NCI-H1417 (cell line): ENCODE data around the gene CYP4F8.
"Not testable (repeated sequence)": the region's sequence is repeated elsewhere in the genome, so short reads cannot be mapped to it uniquely, and the experiment has no call there.

Experiments used
- DNase-seq, 3 experiments: peaks; one replicate each; lab custom pipeline; 2025; lab: John Stamatoyannopoulos, UW

CYP4F8 gene

GRCh38 chr19:15614507-15615379, at the start of gene CYP4F8:
CYP4F8 (plus strand) TSS chr19:15615218; CDS start chr19:15615617, 399 bp downstream.
- no peak for DNase-seq

- no peak for DNase-seq
These were observed 44.6 kb upstream of the CYP4F8 start for GRCh38 chr19:15570420-15570819.

- no peak for DNase-seq
These were observed 39.6 kb upstream of the CYP4F8 start for GRCh38 chr19:15575406-15575805.

- DNase-seq: no peak
These were observed 38.4 kb upstream of the CYP4F8 start for GRCh38 chr19:15576526-15577156.

GRCh38 chr19:15577184-15577771, 37.7 kb upstream of the CYP4F8 start:
- DNase-seq: no peak

- DNase-seq: no peak
These were observed 31.7 kb upstream of the CYP4F8 start for GRCh38 chr19:15583346-15583745.

GRCh38 chr19:15584095-15584494, 30.9 kb upstream of the CYP4F8 start:
- no peak for DNase-seq

GRCh38 chr19:15584541-15585115, 30.4 kb upstream of the CYP4F8 start:
- peak; percentile 2 to 36 (median 7) for DNase-seq

GRCh38 chr19:15587663-15588062, 27.4 kb upstream of the CYP4F8 start:
- DNase-seq: no peak

GRCh38 chr19:15588265-15588664, 26.8 kb upstream of the CYP4F8 start:
- no peak for DNase-seq

- no peak for DNase-seq
These were observed 25.1 kb upstream of the CYP4F8 start for GRCh38 chr19:15589760-15590451.

- DNase-seq: no peak
These were observed 23.2 kb upstream of the CYP4F8 start for GRCh38 chr19:15591796-15592195.

GRCh38 chr19:15592506-15592905, 22.5 kb upstream of the CYP4F8 start:
- not testable (repeated sequence) for DNase-seq

GRCh38 chr19:15593766-15594165, 21.3 kb upstream of the CYP4F8 start:
- DNase-seq: not testable (repeated sequence)

- DNase-seq: no peak
These were observed 19.9 kb upstream of the CYP4F8 start for GRCh38 chr19:15595069-15595468.

- not testable (repeated sequence) for DNase-seq
These were observed 6.8 kb upstream of the CYP4F8 start for GRCh38 chr19:15607978-15608925.

- DNase-seq: no peak
These were observed 5.8 kb upstream of the CYP4F8 start for GRCh38 chr19:15609261-15609660.

GRCh38 chr19:15612342-15612741, 2.7 kb upstream of the CYP4F8 start:
- DNase-seq: no peak

- no peak for DNase-seq
These were observed 1.7 kb upstream of the CYP4F8 start for GRCh38 chr19:15613338-15613737.

GRCh38 chr19:15615526-15615925, 508 bp downstream of the CYP4F8 start:
- DNase-seq: no peak

- no peak for DNase-seq
These were observed 1.2 kb downstream of the CYP4F8 start for GRCh38 chr19:15616183-15616582.
